Hepatocyte (in vitro differentiated cells): Measurements from ENCODE around the gene BRD3. TPM values are rescaled to one million over a fixed set of nuclear protein-coding genes. Genes with fewer than 3 reads are reported as not detected.

Experiments used
- DNase-seq: peaks from one replicate; pipeline ENCODE4 v3.0.0-alpha.2; 2016; ENCODE audit warnings: low spot score
- H2AFZ ChIP-seq: fragments of 200-600 bp; sonication (generic); 2 replicates; pipeline ENCODE4 v1.6.0; 2016; ENCODE audit warnings: antibody characterized with exemption, mild to moderate bottlenecking
- H3K27ac ChIP-seq: fragments of 200-600 bp; sonication (generic); 2 replicates; pipeline ENCODE4 v1.5.1; 2016; ENCODE audit warnings: mild to moderate bottlenecking
- H3K27me3 ChIP-seq: fragments of 200-600 bp; sonication (generic); 2 replicates; pipeline ENCODE4 v1.6.1; 2016
- H3K36me3 ChIP-seq: fragments of 200-600 bp; sonication (generic); replicated peaks from 2 replicates; pipeline ENCODE4 v1.5.1; 2016; ENCODE audit warnings: low read depth; ENCODE audit not compliant: insufficient read depth
- H3K4me1 ChIP-seq: fragments of 200-600 bp; sonication (generic); 2 replicates; pipeline ENCODE4 v1.5.1; 2016; ENCODE audit warnings: mild to moderate bottlenecking, moderate library complexity; ENCODE audit not compliant: insufficient read depth
- H3K4me2 ChIP-seq: fragments of 200-600 bp; sonication (generic); 2 replicates; pipeline ENCODE4 v1.6.0; 2016
- H3K4me3 ChIP-seq: fragments of 200-600 bp; sonication (generic); 2 replicates; pipeline ENCODE4 v1.5.1; 2016; ENCODE audit warnings: mild to moderate bottlenecking
- H3K79me2 ChIP-seq: fragments of 200-600 bp; sonication (generic); 2 replicates; pipeline ENCODE4 v1.6.0; 2017; ENCODE audit warnings: mild to moderate bottlenecking
- H3K9me2 ChIP-seq: fragments of 200-600 bp; sonication (generic); replicated peaks from 2 replicates; pipeline ENCODE4 v1.6.0; 2017; ENCODE audit warnings: mild to moderate bottlenecking; ENCODE audit not compliant: insufficient read depth
- H3K9me3 ChIP-seq: fragments of 200-600 bp; sonication (generic); 2 replicates; pipeline ENCODE4 v1.5.1; 2016; ENCODE audit warnings: low read depth, mild to moderate bottlenecking
- H4K20me1 ChIP-seq: fragments of 200-600 bp; sonication (generic); 2 replicates; pipeline ENCODE4 v1.6.0; 2016; ENCODE audit warnings: mild to moderate bottlenecking; ENCODE audit not compliant: insufficient read depth, poor library complexity, severe bottlenecking
- EZH2 ChIP-seq: fragments of 200-600 bp; sonication (generic); IDR thresholded peaks from 2 replicates; pipeline ENCODE4 v1.6.1; 2016; ENCODE audit warnings: antibody characterized with exemption, mild to moderate bottlenecking, borderline replicate concordance
- EZH2phosphoT487 ChIP-seq: fragments of 200-600 bp; sonication (generic); IDR thresholded peaks from one replicate; pipeline ENCODE4 v1.6.1; 2018; ENCODE audit warnings: antibody characterized with exemption, mild to moderate bottlenecking, low read depth, moderate library complexity; ENCODE audit not compliant: unreplicated experiment, severe bottlenecking
- WGBS: methylation state at CpG from one replicate; pipeline ENCODE4 v1.1.6; 2016; ENCODE audit warnings: low lambda C conversion rate; ENCODE audit errors: missing lambda C conversion rate; 5-methylcytosine and 5-hydroxymethylcytosine counted together
- polyA plus RNA-seq: library from polyadenylated mRNA; unstranded; fragments of >200 nt; fragmentation: Nextera tagmentation; extraction: Ambion mirVana; gene quantifications from 2 replicates; pipeline ENCODE4 v1.2.1, GENCODE V29; 2016
- total RNA-seq: library from RNA; depleted of rRNA; stranded (reverse); fragments of >200 nt; gene quantifications from 2 replicates; pipeline ENCODE4 v1.2.3, GENCODE V29; 2014
- TF ChIP-seq, protein P1 (sequence below): fragments of 200-600 bp; sonication (generic); IDR thresholded peaks from 2 replicates; pipeline ENCODE4 v1.5.1; 2016; ENCODE audit warnings: antibody characterized with exemption, mild to moderate bottlenecking; ENCODE audit not compliant: poor library complexity

The BRD3 gene
- total and polyA plus RNA-seq, 2 experiments from 2014 or later, result 9.0 to 29.6 TPM

DNA sequence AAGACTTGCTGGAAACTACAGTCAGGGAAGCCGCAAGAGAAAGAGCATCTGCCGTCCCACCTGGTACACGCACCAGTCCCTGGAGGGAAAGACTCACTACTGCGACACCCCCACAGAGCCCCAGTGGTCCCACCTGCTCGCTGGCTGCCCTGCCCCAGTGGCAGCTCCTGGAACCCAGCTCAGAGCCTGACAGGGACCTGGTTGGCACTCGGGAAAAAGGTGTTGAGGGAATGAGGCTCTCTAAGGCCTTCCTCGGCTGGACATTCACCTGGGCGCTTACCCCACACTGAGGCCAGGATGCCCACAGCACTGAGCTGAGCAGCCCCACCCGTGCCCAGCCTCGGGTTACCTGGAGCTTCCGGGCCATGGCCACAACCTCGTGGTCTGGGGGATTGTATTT lies 22.9 kb downstream of the BRD3 start:
- no peaks in the 10 kb centered on the region for H3K9me3 ChIP-seq
- H3K4me2 ChIP-seq, result no peak overlapping the region
- no peaks in the 10 kb centered on the region for H3K4me1 ChIP-seq
- H3K36me3 ChIP-seq, result no peaks in the 10 kb centered on the region
- no peak overlapping the region for H3K27ac ChIP-seq
- TF ChIP-seq EZH2phosphoT487 (no peak), EZH2 (no peak)
- TF ChIP-seq, protein P1, sequence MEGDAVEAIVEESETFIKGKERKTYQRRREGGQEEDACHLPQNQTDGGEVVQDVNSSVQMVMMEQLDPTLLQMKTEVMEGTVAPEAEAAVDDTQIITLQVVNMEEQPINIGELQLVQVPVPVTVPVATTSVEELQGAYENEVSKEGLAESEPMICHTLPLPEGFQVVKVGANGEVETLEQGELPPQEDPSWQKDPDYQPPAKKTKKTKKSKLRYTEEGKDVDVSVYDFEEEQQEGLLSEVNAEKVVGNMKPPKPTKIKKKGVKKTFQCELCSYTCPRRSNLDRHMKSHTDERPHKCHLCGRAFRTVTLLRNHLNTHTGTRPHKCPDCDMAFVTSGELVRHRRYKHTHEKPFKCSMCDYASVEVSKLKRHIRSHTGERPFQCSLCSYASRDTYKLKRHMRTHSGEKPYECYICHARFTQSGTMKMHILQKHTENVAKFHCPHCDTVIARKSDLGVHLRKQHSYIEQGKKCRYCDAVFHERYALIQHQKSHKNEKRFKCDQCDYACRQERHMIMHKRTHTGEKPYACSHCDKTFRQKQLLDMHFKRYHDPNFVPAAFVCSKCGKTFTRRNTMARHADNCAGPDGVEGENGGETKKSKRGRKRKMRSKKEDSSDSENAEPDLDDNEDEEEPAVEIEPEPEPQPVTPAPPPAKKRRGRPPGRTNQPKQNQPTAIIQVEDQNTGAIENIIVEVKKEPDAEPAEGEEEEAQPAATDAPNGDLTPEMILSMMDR, result no peak
- H3K79me2 ChIP-seq, result no peaks in the 10 kb centered on the region
- no peak overlapping the region for H2AFZ ChIP-seq
- WGBS, result 91% methylated on average over 12 of the region's 12 CpGs
- no peak for DNase-seq
- no peaks in the 10 kb centered on the region for H3K9me2 ChIP-seq
- H4K20me1 ChIP-seq, result no peaks in the 10 kb centered on the region
- H3K4me3 ChIP-seq, result no peak overlapping the region
- no peaks in the 10 kb centered on the region for H3K27me3 ChIP-seq

DNA sequence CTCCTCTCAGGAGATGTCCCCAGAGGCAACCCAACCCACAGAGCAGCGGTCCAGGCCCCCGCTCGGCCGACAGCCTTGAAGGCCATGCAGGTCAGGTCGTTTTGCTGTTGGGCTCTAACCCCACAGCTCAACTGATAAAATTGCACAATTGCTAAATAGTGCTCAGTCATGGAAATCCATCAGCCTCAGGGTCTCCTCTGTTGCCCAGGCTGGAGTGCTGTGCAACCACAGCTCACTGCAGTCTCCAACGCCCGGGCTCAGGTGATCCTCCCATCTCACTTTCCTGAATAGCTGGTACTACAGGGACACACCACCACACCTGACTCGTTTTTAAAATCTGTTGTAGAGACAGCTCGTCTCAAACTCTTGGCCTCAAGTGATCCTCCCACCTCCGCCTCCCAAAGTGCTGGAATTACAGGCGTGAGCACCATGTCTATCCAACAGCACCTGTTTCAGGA lies 24.3 kb downstream of the BRD3 start:
- Histone ChIP-seq H3K27ac (no peak overlapping the region), H3K27me3 (no peaks in the 10 kb centered on the region), H3K4me1 (no peaks in the 10 kb centered on the region), H3K4me3 (no peak overlapping the region), H3K79me2 (no peaks in the 10 kb centered on the region), H3K4me2 (no peak overlapping the region), H4K20me1 (no peaks in the 10 kb centered on the region), H3K36me3 (no peaks in the 10 kb centered on the region), H2AFZ (no peak overlapping the region), H3K9me2 (no peaks in the 10 kb centered on the region), H3K9me3 (no peaks in the 10 kb centered on the region)
- no peak for DNase-seq
- WGBS, result 87% methylated on average over 11 of the region's 11 CpGs
- TF ChIP-seq EZH2phosphoT487, result no peak
- TF ChIP-seq, protein P1, result no peak
- no peak for TF ChIP-seq EZH2

DNA sequence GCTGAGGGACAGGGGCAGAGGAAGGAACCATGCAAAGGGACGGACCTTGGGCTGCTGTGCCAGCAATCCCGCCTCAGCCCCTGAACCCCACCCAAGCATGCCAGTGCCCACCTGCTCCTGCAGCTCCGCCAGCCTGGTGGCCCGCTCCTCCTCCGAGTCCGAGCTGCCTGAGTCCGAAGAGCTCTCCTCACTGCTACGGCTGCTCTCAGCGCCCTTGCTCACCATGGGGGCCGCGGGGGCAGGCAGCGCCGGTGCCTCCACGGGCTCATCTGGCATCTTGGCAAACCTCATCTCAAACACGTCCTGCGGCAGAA lies 26.2 kb downstream of the BRD3 start:
- H3K4me3 ChIP-seq, result no peak overlapping the region
- no peak overlapping the region for H3K4me2 ChIP-seq
- H3K4me1 ChIP-seq, result no peaks in the 10 kb centered on the region
- no peaks in the 10 kb centered on the region for H4K20me1 ChIP-seq
- H3K27ac ChIP-seq, result no peak overlapping the region
- H3K27me3 ChIP-seq, result no peaks in the 10 kb centered on the region
- no peaks in the 10 kb centered on the region for H3K79me2 ChIP-seq
- H3K9me3 ChIP-seq, result no peaks in the 10 kb centered on the region
- WGBS, result 96% methylated on average over 16 of the region's 16 CpGs
- no peak overlapping the region for H2AFZ ChIP-seq
- no peaks in the 10 kb centered on the region for H3K36me3 ChIP-seq
- DNase-seq, result no peak
- TF ChIP-seq, protein P1, result no peak
- H3K9me2 ChIP-seq, result no peaks in the 10 kb centered on the region
